IMR-90 (cell line): Measurements from ENCODE around the gene TREML2. TPM values are rescaled to one million over a fixed set of nuclear protein-coding genes. Genes with fewer than 3 reads are reported as not detected.

Experiments
- ATAC-seq: fragments of 200-7000 bp; cut with Tn5 transposase; 2 replicates; pipeline ENCODE4 v1.9.1; 2020; ENCODE audit warnings: low read depth, mild to moderate bottlenecking, moderate library complexity
- BruUV-seq: library from RNA; stranded (reverse); fragments of 400-500 nt; replicated peaks from 2 replicates; lab custom pipeline; 2021; lab: Mats Ljungman, UMichigan
- CTCF ChIA-PET: fragments of 300-600 bp; formaldehyde crosslinking; extraction: SDS; loops from one replicate; lab custom pipeline; 2021; ENCODE audit warnings: antibody characterized with exemption; lab: Yijun Ruan, JAX
- POLR2A ChIA-PET: fragments of 300-600 bp; sonication (Branson Sonifier 250); formaldehyde crosslinking; loops from one replicate; lab custom pipeline; 2022; ENCODE audit warnings: antibody characterized with exemption; ENCODE audit not compliant: unreplicated experiment; lab: Charles Lee
- DNase-seq: peaks from one replicate; pipeline ENCODE4 v3.0.0; 2013
- H2AFZ ChIP-seq: replicated peaks from 2 replicates; pipeline ENCODE3; 2013; ENCODE audit warnings: low read length, mild to moderate bottlenecking; ENCODE audit not compliant: poor library complexity
- H2AK5ac ChIP-seq: 2 replicates; pipeline ENCODE4 v1.6.1; 2013; ENCODE audit warnings: low read depth, low read length, inconsistent platforms
- H2AK9ac ChIP-seq: replicated peaks from 2 replicates; pipeline ENCODE3; 2013; ENCODE audit warnings: mild to moderate bottlenecking, low read depth, low read length, moderate library complexity; ENCODE audit not compliant: poor library complexity
- H2BK120ac ChIP-seq: 2 replicates; pipeline ENCODE4 v1.6.1; 2013; ENCODE audit warnings: low read depth, low read length, inconsistent platforms
- H2BK15ac ChIP-seq: 3 replicates; pipeline ENCODE4 v1.6.1; 2013; ENCODE audit warnings: low read depth, low read length, inconsistent platforms
- H2BK20ac ChIP-seq: 2 replicates; pipeline ENCODE4 v1.6.1; 2013; ENCODE audit warnings: low read depth, mild to moderate bottlenecking, inconsistent platforms, low read length, moderate library complexity
- H2BK5ac ChIP-seq: 2 replicates; pipeline ENCODE4 v1.6.1; 2013; ENCODE audit warnings: mild to moderate bottlenecking, low read depth, low read length, inconsistent platforms; ENCODE audit not compliant: poor library complexity, severe bottlenecking
- H3K14ac ChIP-seq: replicated peaks from 2 replicates; pipeline ENCODE4 v1.6.1; 2013; ENCODE audit warnings: low read depth, low read length, inconsistent platforms
- H3K18ac ChIP-seq: 2 replicates; pipeline ENCODE4 v1.6.1; 2013; ENCODE audit warnings: low read depth, low read length, control low read depth
- H3K23ac ChIP-seq: 2 replicates; pipeline ENCODE4 v1.6.1; 2013; ENCODE audit warnings: low read depth, low read length, inconsistent platforms
- H3K27ac ChIP-seq: 2 replicates; pipeline ENCODE4 v1.5.1; 2013; ENCODE audit warnings: mild to moderate bottlenecking, control low read depth, low read length; ENCODE audit not compliant: insufficient read depth
- H3K27me3 ChIP-seq: 2 replicates; pipeline ENCODE4 v1.6.1; 2013; ENCODE audit warnings: low read length; ENCODE audit not compliant: control insufficient read depth, insufficient read depth
- H3K36me3 ChIP-seq: 2 replicates; pipeline ENCODE4 v1.6.1; 2013; ENCODE audit warnings: low read length, mixed read lengths; ENCODE audit not compliant: control insufficient read depth, insufficient read depth
- H3K4ac ChIP-seq: 2 replicates; pipeline ENCODE4 v1.6.1; 2013; ENCODE audit warnings: low read depth, low read length, inconsistent platforms
- H3K4me1 ChIP-seq: 2 replicates; pipeline ENCODE4 v1.6.1; 2013; ENCODE audit warnings: low read length, mixed read lengths; ENCODE audit not compliant: control insufficient read depth, insufficient read depth
- H3K4me2 ChIP-seq: 2 replicates; pipeline ENCODE4 v1.6.1; 2013; ENCODE audit warnings: low read depth, mild to moderate bottlenecking, control low read depth, low read length, moderate library complexity
- H3K4me3 ChIP-seq: 2 replicates; pipeline ENCODE4 v1.5.1; 2013; ENCODE audit warnings: low read depth, mild to moderate bottlenecking, control low read depth, low read length, moderate library complexity; ENCODE audit not compliant: insufficient read depth
- H3K56ac ChIP-seq: 2 replicates; pipeline ENCODE4 v1.6.1; 2013; ENCODE audit warnings: low read length, inconsistent platforms; ENCODE audit not compliant: insufficient read depth; ENCODE audit errors: extremely low read depth
- H3K79me1 ChIP-seq, 2 experiments: 2 replicates each; pipeline ENCODE4 v1.6.1; 2013; ENCODE audit warnings: low read length in 2 of 2, inconsistent platforms in 1 of 2, low read depth in 1 of 2
- H3K9ac ChIP-seq: 2 replicates; pipeline ENCODE4 v1.6.1; 2013; ENCODE audit warnings: low read depth, low read length, control low read depth
- H3K9me1 ChIP-seq: 2 replicates; pipeline ENCODE4 v1.6.1; 2013; ENCODE audit warnings: low read length, inconsistent platforms; ENCODE audit not compliant: insufficient read depth
- H3K9me3 ChIP-seq: 2 replicates; pipeline ENCODE4 v1.6.1; 2013; ENCODE audit warnings: low read length; ENCODE audit not compliant: control insufficient read depth, insufficient read depth
- H4K20me1 ChIP-seq: 2 replicates; pipeline ENCODE4 v1.6.1; 2013; ENCODE audit warnings: low read length, inconsistent platforms; ENCODE audit not compliant: insufficient read depth
- H4K5ac ChIP-seq: 2 replicates; pipeline ENCODE4 v1.6.1; 2013; ENCODE audit warnings: mild to moderate bottlenecking, low read depth, low read length, control low read depth
- H4K8ac ChIP-seq, 2 experiments: 2 replicates each; pipeline ENCODE4 v1.6.1; 2013; ENCODE audit warnings: low read depth in 2 of 2, low read length in 2 of 2, control low read depth in 1 of 2, inconsistent platforms in 1 of 2
- H4K91ac ChIP-seq: 2 replicates; pipeline ENCODE4 v1.6.1; 2013; ENCODE audit warnings: low read depth, low read length, inconsistent platforms; ENCODE audit not compliant: insufficient read depth
- CEBPB ChIP-seq: IDR thresholded peaks from 2 replicates; pipeline ENCODE4 v1.6.1; 2012; ENCODE audit warnings: low read depth, low read length, improper control_type of control experiment
- FOS ChIP-seq: fragments of 150-350 bp; IDR thresholded peaks from 2 replicates; pipeline ENCODE4 v1.6.1; 2016; ENCODE audit warnings: low read depth, low read length
- MAFK ChIP-seq: IDR thresholded peaks from 2 replicates; pipeline ENCODE4 v1.6.1; 2012; ENCODE audit warnings: low read depth, low read length, improper control_type of control experiment
- MXI1 ChIP-seq: IDR thresholded peaks from 2 replicates; pipeline ENCODE4 v1.6.1; 2012; ENCODE audit warnings: low read depth, mild to moderate bottlenecking, low read length, moderate library complexity, borderline replicate concordance
- RFX5 ChIP-seq: IDR thresholded peaks from 2 replicates; pipeline ENCODE4 v1.8.0; 2012; ENCODE audit warnings: low read depth, mild to moderate bottlenecking, low read length, moderate library complexity
- WGBS, 2 experiments: methylation state at CpG; one replicate each; pipeline versions ENCODE4 v1.1.5 to v1.1.7; 2013; ENCODE audit warnings: missing lambda C conversion rate in 2 of 2; ENCODE audit not compliant: insufficient read length in 1 of 2; ENCODE audit errors: extremely low coverage in 2 of 2; 5-methylcytosine and 5-hydroxymethylcytosine counted together
- dilution Hi-C: fragments of 300-500 bp; cut with HindIII; formaldehyde crosslinking; loops from one replicate; pipeline ENCODE4 v1.14.3; 2018; ENCODE audit warnings: low sequenced_read_pairs; ENCODE audit not compliant: unreplicated experiment
- in situ Hi-C: fragments of 300-500 bp; cut with MboI; formaldehyde crosslinking; loops from 3 replicates; pipeline ENCODE4 v1.14.3; 2019; ENCODE audit warnings: low sequenced_read_pairs, inconsistent platforms, mixed read lengths
- intact Hi-C: fragments of 100-400 bp; cut with micrococcal nuclease; formaldehyde crosslinking; loops from 2 replicates; pipeline ENCODE4 v1.10.0; 2022
- polyA plus RNA-seq, 3 experiments: library from polyadenylated mRNA; depleted of rRNA; stranded (reverse); fragments of >200 nt; gene quantifications; 2 replicates each; pipeline ENCODE4 v1.2.3, GENCODE V29; 2012; ENCODE audit warnings: low replicate concordance in 1 of 3
- total RNA-seq: library from RNA; depleted of rRNA; stranded (reverse); fragments of >200 nt; gene quantifications from 2 replicates; pipeline ENCODE4 v1.2.3, GENCODE V29; 2012
- TF ChIP-seq, protein P1 (sequence below): conservative IDR thresholded peaks from 2 replicates; pipeline ENCODE4 v1.5.1; 2012; ENCODE audit warnings: mild to moderate bottlenecking, low read depth, low read length, improper control_type of control experiment

TREML2 gene
- total and polyA plus RNA-seq, 2 of the 4 experiments (the other 2 are of a cell fraction), result not detected

DNA sequence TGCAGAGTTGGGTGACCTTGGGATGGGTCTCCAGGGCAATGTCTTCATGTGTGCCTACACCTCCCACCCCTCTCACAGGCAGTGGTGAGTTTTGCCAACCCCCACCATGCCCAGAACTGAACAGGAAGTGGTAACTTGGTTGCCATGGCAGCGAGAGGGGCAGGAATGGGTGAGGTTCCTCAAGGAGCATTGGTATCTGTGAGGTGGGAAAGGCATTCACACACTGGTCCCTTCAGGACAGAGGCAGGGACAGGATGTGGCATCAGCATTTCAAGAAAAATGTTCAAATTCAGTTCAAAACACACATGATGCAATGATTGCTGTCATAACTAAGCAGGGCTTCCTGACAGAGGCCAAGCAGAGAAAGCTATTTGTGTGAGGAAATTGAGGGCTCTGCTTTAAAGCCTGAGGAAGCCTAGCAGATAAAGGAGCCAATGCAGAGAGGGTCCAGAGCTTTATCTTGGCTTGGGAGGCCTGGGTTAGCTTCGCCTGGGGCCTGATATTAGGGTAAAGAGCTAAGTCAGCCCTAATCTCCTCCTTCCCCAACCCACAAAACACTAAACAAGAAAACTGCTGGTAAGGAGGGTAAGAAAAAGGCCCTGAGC is 551 bp downstream of the TREML2 start:
- ChIA-PET POLR2A (no interaction called here), CTCF (interaction anchor here (0.5 kb wide), 1 partner anchor 392 kb away, joined by 6 read pairs; no protein-coding TSS in a partner anchor)
- no peak overlapping the region for H3K9ac ChIP-seq
- H3K4me3 ChIP-seq, result no peak overlapping the region
- ATAC-seq (no peak; the same call in 1 of the 2 replicates), DNase-seq (no peak)
- WGBS, 2 experiments, result no CpG with 5 or more reads among the region's 2 CpGs
- no peak overlapping the region for H3K18ac ChIP-seq
- H3K4ac ChIP-seq, result no peak overlapping the region
- dilution Hi-C loops (no loop called here), in situ Hi-C loops (no loop called here), intact Hi-C loops (no loop called here)
- no peak overlapping the region for H3K56ac ChIP-seq
- TF ChIP-seq MXI1, result no peak
- TF ChIP-seq FOS, result no peak
- TF ChIP-seq MAFK, result no peak
- TF ChIP-seq CEBPB, result peak; percentile 38; the same call in 1 of the 2 replicates
- TF ChIP-seq RFX5, result no peak
- TF ChIP-seq, protein P1, sequence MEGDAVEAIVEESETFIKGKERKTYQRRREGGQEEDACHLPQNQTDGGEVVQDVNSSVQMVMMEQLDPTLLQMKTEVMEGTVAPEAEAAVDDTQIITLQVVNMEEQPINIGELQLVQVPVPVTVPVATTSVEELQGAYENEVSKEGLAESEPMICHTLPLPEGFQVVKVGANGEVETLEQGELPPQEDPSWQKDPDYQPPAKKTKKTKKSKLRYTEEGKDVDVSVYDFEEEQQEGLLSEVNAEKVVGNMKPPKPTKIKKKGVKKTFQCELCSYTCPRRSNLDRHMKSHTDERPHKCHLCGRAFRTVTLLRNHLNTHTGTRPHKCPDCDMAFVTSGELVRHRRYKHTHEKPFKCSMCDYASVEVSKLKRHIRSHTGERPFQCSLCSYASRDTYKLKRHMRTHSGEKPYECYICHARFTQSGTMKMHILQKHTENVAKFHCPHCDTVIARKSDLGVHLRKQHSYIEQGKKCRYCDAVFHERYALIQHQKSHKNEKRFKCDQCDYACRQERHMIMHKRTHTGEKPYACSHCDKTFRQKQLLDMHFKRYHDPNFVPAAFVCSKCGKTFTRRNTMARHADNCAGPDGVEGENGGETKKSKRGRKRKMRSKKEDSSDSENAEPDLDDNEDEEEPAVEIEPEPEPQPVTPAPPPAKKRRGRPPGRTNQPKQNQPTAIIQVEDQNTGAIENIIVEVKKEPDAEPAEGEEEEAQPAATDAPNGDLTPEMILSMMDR, result no peak
- H3K9me1 ChIP-seq, result no peaks in the 10 kb centered on the region
- no peak overlapping the region for H2AK5ac ChIP-seq
- BruUV-seq, result no TSS peak
- no peak overlapping the region for H4K91ac ChIP-seq
- no peak overlapping the region for H2AFZ ChIP-seq
- no peak overlapping the region for H3K4me2 ChIP-seq
- H2AK9ac ChIP-seq, result no peak overlapping the region
- H4K8ac ChIP-seq, result no peak overlapping the region
- no peak overlapping the region for H3K27ac ChIP-seq
- no peak overlapping the region for H4K5ac ChIP-seq
- H4K20me1 ChIP-seq, result no peaks in the 10 kb centered on the region
- no peak overlapping the region for H2BK120ac ChIP-seq
- H3K79me1 ChIP-seq, result no peaks in the 10 kb centered on the region
- no peaks in the 10 kb centered on the region for H3K36me3 ChIP-seq
- no peak overlapping the region for H3K14ac ChIP-seq
- peaks cover 6% of the 10 kb centered on the region; the same call in 1 of the 2 replicates for H3K27me3 ChIP-seq
- no peaks in the 10 kb centered on the region for H3K9me3 ChIP-seq
- no peak overlapping the region for H2BK15ac ChIP-seq
- no peak overlapping the region for H2BK20ac ChIP-seq
- H2BK5ac ChIP-seq, result no peak overlapping the region
- no peaks in the 10 kb centered on the region for H3K4me1 ChIP-seq
- no peak overlapping the region for H3K23ac ChIP-seq
